ENCODE results near the gene RBM44. TPM values are rescaled to one million over a fixed set of nuclear protein-coding genes. Genes with fewer than 3 reads are reported as not detected.

RBM44 gene
- total RNA-seq, 4 donors from 2014 or later, result 0.08 to 1.5 (median 0.20) TPM

DNA sequence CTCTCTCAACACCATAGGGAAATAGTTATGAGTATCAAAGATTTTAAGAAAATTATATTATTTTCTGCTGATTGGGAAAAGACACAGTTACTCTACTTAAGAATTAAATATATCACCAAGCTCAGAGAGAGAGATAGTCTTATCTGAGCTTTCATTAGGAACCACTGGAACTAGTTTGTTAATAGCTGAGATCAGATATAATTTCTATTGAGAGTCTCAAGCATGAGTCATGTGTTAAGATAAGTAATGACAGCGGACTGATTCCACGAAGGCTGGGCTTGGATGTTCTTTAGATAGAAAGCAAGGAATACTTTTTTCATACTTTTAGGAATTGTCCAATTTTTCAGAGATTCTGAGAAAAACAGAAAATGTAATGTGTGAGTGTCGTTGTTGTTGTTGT lies 44.4 kb upstream of the RBM44 start:
- peaks cover 22 to 99% (median 65%) of the 10 kb centered on the region in 3 donors for H3K36me3 ChIP-seq
- H3K27ac ChIP-seq, result no peak overlapping the region
- no peaks in the 10 kb centered on the region for H3K4me1 ChIP-seq
- DNase-seq, result no peak
- 81 to 91% methylated on average over 3 of the region's 3 CpGs for WGBS, 2 donors
- TF ChIP-seq, protein P1, sequence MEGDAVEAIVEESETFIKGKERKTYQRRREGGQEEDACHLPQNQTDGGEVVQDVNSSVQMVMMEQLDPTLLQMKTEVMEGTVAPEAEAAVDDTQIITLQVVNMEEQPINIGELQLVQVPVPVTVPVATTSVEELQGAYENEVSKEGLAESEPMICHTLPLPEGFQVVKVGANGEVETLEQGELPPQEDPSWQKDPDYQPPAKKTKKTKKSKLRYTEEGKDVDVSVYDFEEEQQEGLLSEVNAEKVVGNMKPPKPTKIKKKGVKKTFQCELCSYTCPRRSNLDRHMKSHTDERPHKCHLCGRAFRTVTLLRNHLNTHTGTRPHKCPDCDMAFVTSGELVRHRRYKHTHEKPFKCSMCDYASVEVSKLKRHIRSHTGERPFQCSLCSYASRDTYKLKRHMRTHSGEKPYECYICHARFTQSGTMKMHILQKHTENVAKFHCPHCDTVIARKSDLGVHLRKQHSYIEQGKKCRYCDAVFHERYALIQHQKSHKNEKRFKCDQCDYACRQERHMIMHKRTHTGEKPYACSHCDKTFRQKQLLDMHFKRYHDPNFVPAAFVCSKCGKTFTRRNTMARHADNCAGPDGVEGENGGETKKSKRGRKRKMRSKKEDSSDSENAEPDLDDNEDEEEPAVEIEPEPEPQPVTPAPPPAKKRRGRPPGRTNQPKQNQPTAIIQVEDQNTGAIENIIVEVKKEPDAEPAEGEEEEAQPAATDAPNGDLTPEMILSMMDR (IDR thresholded peaks at IDR 0.05), result no peak
- TF ChIP-seq POLR2A (IDR thresholded peaks at IDR 0.05), result no peak
- no peaks in the 10 kb centered on the region for H3K27me3 ChIP-seq
- no peaks in the 10 kb centered on the region for H3K9me3 ChIP-seq
- intact Hi-C loops (cut with DNase I), result no loop called here
- H3K4me3 ChIP-seq, result no peak overlapping the region

- intact Hi-C loops (cut with DNase I), result no loop called here
- H3K9me3 ChIP-seq, result no peaks in the 10 kb centered on the region
- no peaks in the 10 kb centered on the region for H3K27me3 ChIP-seq
- TF ChIP-seq, protein P1 (IDR thresholded peaks at IDR 0.05), result no peak
- TF ChIP-seq POLR2A (IDR thresholded peaks at IDR 0.05), result no peak
- no peak for DNase-seq
- WGBS, 2 donors, result 90 to 95% methylated on average over 7 to 9 of the region's 12 CpGs
- no peak overlapping the region for H3K27ac ChIP-seq
- peaks cover 20 to 99% (median 65%) of the 10 kb centered on the region in 3 donors for H3K36me3 ChIP-seq
- H3K4me1 ChIP-seq, result no peaks in the 10 kb centered on the region
- no peak overlapping the region for H3K4me3 ChIP-seq
Observed at GRCh38 chr2:237754626-237755248, 43.8 kb upstream of the RBM44 start.

GRCh38 chr2:237757616-237758015 lies 41.0 kb upstream of the RBM44 start:
- intact Hi-C loops (cut with DNase I), result no loop called here
- no peaks in the 10 kb centered on the region for H3K9me3 ChIP-seq
- H3K4me1 ChIP-seq, result no peaks in the 10 kb centered on the region
- no peaks in the 10 kb centered on the region for H3K27me3 ChIP-seq
- no peak overlapping the region for H3K4me3 ChIP-seq
- peaks cover 15 to 100% (median 60%) of the 10 kb centered on the region in 3 donors for H3K36me3 ChIP-seq
- H3K27ac ChIP-seq, result no peak overlapping the region
- no peak for DNase-seq
- no peak for TF ChIP-seq POLR2A (IDR thresholded peaks at IDR 0.05)
- TF ChIP-seq, protein P1 (IDR thresholded peaks at IDR 0.05), result no peak
- 79 to 93% methylated on average over 10 of the region's 10 CpGs for WGBS, 2 donors

DNA sequence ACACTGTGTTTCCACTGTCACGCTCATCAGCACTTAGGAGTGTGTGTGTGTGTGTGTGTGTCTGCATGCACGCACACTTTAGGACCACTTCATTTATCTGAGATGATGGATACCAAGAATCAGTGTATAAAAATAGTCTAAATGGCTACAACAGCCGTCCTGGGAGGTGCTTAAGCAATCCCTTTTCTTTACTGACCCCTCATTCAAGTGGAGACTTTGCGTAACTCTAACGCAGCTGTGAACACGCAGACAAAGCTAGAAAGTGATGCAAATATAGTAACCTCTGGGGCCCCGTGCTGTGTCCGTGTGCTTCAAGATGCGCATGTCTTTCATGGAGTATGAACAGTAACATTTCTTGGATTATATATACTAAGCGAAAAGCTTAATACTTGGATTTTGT lies 40.4 kb upstream of the RBM44 start:
- TF ChIP-seq, protein P1 (IDR thresholded peaks at IDR 0.05), result no peak
- TF ChIP-seq POLR2A (IDR thresholded peaks at IDR 0.05), result no peak
- DNase-seq, result no peak
- H3K9me3 ChIP-seq, result no peaks in the 10 kb centered on the region
- no peak overlapping the region for H3K27ac ChIP-seq
- no peaks in the 10 kb centered on the region for H3K27me3 ChIP-seq
- 88 to 90% methylated on average over 10 of the region's 10 CpGs for WGBS, 2 donors
- no peaks in the 10 kb centered on the region for H3K4me1 ChIP-seq
- intact Hi-C loops (cut with DNase I), result no loop called here
- peaks cover 10 to 100% (median 60%) of the 10 kb centered on the region in 3 donors for H3K36me3 ChIP-seq
- H3K4me3 ChIP-seq, result no peak overlapping the region

- 84 to 93% methylated on average over 7 to 10 of the region's 10 CpGs for WGBS, 2 donors
- TF ChIP-seq POLR2A (IDR thresholded peaks at IDR 0.05), result no peak
- TF ChIP-seq, protein P1 (IDR thresholded peaks at IDR 0.05), result no peak
- no peak overlapping the region for H3K4me3 ChIP-seq
- intact Hi-C loops (cut with DNase I), result no loop called here
- no peaks in the 10 kb centered on the region for H3K27me3 ChIP-seq
- peaks cover 10 to 100% (median 58%) of the 10 kb centered on the region in 3 donors for H3K36me3 ChIP-seq
- H3K9me3 ChIP-seq, result no peaks in the 10 kb centered on the region
- DNase-seq, result no peak
- no peaks in the 10 kb centered on the region for H3K4me1 ChIP-seq
- no peak overlapping the region for H3K27ac ChIP-seq
Observed at GRCh38 chr2:237759176-237759575, 39.4 kb upstream of the RBM44 start.
